Bronchial epithelial cell (primary cell): ENCODE measurements around the gene WDR77. TPM values are rescaled to one million over a fixed set of nuclear protein-coding genes. Genes with fewer than 3 reads are reported as not detected.

Experiments used
- DNase-seq: peaks from one replicate; pipeline ENCODE4 v3.0.0-alpha.2; 2010; ENCODE audit warnings: low read depth
- FAIRE-seq: peaks from 2 replicates; lab custom pipeline; 2011; peaks lifted over from hg19 to GRCh38; lab: Jason Lieb, UNC
- H3K27me3 ChIP-seq: 2 replicates; pipeline ENCODE4 v1.5.1; 2011; ENCODE audit warnings: low read length; ENCODE audit not compliant: control insufficient read depth, insufficient read depth
- H3K36me3 ChIP-seq: 2 replicates; pipeline ENCODE4 v1.5.1; 2011; ENCODE audit warnings: low read length; ENCODE audit not compliant: control insufficient read depth, insufficient read depth
- H3K4me3 ChIP-seq: 2 replicates; pipeline ENCODE4 v1.5.1; 2011; ENCODE audit warnings: mild to moderate bottlenecking, low read depth, low read length, control low read depth
- total RNA-seq: library from RNA; depleted of rRNA; stranded (reverse); fragments of >200 nt; gene quantifications from 2 replicates; pipeline ENCODE4 v1.2.1, GENCODE V29; 2014
- TF ChIP-seq, protein P1 (sequence below): IDR thresholded peaks from 2 replicates; pipeline ENCODE4 v1.5.1; 2011; ENCODE audit warnings: mild to moderate bottlenecking, moderate library complexity, low read length, control low read depth, inconsistent platforms; ENCODE audit not compliant: insufficient read depth, severe bottlenecking

WDR77 gene
- total RNA-seq, 1 donor from 2014 or later, result 57.4 TPM

DNA sequence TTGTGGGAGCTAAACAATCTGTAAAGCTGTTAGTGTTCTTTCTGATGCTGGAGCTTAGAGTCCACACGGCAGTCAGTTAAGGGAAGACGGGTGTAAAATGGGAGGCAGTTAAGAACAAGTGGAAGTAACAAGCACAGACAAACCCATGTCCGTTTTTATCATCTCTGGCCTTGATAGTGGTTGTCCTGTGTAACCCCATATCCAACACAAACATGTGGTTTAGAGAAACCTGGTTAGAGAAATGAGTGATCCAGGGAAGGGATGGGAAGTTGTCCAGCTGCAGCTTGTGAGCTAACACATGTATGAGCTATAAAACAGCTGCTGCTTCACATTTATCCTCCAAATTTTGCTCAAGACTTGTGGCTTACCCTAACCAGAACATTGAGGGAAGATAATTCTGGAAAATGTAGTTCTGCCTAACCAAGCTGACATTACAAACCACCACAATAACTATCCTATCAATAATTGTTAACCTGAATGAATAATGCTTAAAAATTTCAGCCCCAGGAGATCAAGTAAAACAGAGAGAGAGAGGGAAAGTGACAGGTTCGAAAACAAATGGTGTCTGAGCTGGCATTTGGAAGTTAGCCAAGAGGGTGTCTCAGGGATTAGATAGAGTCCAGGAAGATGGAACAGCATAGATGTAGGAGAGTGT is 14.1 kb upstream of the WDR77 start:
- FAIRE-seq (no peak), DNase-seq (no peak)
- TF ChIP-seq, protein P1, sequence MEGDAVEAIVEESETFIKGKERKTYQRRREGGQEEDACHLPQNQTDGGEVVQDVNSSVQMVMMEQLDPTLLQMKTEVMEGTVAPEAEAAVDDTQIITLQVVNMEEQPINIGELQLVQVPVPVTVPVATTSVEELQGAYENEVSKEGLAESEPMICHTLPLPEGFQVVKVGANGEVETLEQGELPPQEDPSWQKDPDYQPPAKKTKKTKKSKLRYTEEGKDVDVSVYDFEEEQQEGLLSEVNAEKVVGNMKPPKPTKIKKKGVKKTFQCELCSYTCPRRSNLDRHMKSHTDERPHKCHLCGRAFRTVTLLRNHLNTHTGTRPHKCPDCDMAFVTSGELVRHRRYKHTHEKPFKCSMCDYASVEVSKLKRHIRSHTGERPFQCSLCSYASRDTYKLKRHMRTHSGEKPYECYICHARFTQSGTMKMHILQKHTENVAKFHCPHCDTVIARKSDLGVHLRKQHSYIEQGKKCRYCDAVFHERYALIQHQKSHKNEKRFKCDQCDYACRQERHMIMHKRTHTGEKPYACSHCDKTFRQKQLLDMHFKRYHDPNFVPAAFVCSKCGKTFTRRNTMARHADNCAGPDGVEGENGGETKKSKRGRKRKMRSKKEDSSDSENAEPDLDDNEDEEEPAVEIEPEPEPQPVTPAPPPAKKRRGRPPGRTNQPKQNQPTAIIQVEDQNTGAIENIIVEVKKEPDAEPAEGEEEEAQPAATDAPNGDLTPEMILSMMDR, result no peak
- Histone ChIP-seq H3K27me3 (no peaks in the 10 kb centered on the region), H3K4me3 (no peak overlapping the region), H3K36me3 (peaks cover 3% of the 10 kb centered on the region)

DNA sequence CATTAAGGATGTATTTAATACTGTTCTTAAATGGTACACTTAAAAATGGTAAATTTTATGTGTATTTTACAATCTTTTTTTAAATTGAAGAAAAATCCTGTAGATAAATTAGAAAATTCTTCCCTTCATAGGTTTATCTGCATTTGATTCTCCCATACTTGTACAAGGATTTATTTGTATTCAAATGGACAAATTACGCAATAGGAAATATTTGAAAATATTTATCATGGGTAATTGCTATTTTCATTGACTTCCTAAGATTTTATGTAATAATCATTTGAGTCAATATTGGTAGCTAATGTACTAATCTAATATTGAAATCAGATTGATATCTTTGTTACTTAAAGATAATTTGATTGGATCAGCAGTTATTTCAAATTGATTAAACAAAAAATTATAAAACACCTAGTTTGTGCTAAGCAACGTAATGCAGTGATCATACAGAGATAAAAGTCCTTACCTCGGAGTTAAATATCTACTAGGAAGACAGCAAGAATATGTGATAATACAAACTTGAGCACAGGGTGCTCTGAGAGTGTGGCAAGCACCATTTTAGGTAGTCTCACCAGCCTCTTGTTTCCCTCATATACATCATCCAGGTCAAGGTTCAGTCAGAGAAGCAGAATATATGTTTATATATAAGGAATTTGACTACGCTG is 13.4 kb upstream of the WDR77 start:
- Histone ChIP-seq H3K4me3 (no peak overlapping the region), H3K27me3 (no peaks in the 10 kb centered on the region), H3K36me3 (peaks cover 3% of the 10 kb centered on the region)
- FAIRE-seq (no peak), DNase-seq (no peak)
- TF ChIP-seq, protein P1, result no peak

DNA sequence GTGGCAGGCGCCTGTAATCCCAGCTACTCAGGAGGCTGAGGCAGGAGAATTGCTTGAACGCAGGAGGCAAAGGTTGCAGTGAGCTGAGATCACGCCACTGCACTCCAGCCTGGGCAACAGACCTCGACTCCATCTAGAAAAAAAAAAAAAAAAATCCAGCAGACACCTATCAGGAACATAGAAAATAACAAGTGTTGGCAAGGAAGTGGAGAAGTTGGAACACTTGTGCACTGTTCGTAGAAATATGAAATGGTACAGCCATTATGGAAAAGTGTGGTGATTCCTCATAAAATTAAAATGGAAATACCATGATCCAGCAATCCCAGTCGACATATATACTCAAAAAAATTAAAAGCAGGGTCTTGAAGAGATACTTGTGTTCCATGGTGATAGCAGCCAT is 12.7 kb upstream of the WDR77 start:
- no peaks in the 10 kb centered on the region for H3K27me3 ChIP-seq
- TF ChIP-seq, protein P1, result no peak
- FAIRE-seq (no peak), DNase-seq (no peak)
- peaks cover 4% of the 10 kb centered on the region for H3K36me3 ChIP-seq
- no peak overlapping the region for H3K4me3 ChIP-seq

DNA sequence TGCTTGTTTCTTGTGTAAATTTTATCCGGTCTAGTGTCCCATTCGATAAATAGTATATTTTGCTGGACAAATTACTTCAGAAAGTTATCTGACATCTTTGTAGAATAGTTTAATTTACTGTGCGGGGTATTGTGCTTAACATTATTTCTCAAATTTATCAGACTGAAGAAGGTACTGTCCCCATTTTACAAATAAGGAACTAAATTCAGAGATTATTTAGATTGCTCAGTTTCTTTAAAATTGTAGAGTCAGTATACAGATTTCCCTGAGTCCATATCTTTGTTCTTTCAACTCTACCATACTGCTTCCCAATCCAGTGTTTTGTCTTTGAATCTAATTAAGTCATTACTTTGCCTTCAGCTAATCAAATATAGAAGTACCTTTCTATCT is 6.6 kb upstream of the WDR77 start:
- peaks cover 6% of the 10 kb centered on the region for H3K36me3 ChIP-seq
- H3K4me3 ChIP-seq, result no peak overlapping the region
- H3K27me3 ChIP-seq, result no peaks in the 10 kb centered on the region
- TF ChIP-seq, protein P1, result no peak
- DNase-seq (no peak), FAIRE-seq (no peak)

DNA sequence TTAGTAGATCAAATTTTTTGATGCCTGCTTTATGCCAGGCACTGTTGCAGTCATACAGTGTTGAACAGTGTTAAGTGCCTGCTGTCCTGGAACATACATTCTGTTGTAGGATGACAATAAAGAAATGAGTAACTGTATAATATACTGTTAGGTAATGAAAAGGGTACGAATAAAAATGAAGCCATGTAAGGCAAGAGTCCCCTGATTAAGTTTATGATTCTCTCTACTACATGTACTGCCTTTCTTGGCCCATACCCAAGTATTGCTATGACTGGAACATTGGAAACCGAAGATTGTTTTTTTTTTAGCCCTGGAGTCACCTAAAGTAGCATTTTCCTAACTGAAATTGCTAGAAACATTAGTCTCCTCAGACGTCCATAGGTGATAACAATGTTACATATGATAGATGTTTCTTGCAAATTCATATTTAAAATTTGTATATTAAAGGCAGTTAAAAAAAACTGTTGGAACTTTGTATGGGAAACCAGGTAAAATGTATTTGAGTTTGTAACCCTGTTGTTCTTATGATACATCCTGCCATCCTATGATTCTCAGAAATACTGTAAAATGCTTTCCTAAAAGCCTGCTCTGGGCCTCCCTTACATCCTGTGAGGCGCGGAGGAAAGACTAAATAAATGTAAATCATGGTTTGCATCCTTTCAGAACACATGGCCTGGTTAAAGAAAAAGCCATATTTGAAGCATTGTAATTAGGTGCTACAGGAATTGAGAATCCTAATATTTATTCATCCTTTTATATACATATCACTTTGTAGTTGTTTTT is 6.0 kb upstream of the WDR77 start:
- H3K4me3 ChIP-seq, result no peak overlapping the region
- no peaks in the 10 kb centered on the region for H3K27me3 ChIP-seq
- H3K36me3 ChIP-seq, result peaks cover 6% of the 10 kb centered on the region
- TF ChIP-seq, protein P1, result no peak
- no peak for FAIRE-seq
- DNase-seq, result no peak
